Smooth muscle cell (in vitro differentiated cells): ENCODE measurements around the gene SOX5. TPM values are rescaled to one million over a fixed set of nuclear protein-coding genes. Genes with fewer than 3 reads are reported as not detected.

Source experiments
- DNase-seq: peaks from one replicate; lab custom pipeline; 2025; ENCODE audit not compliant: unreplicated experiment; lab: John Stamatoyannopoulos, UW
- H2AFZ ChIP-seq: fragments of 200-600 bp; sonication (generic); 2 replicates; pipeline ENCODE4 v1.6.0; 2016; ENCODE audit warnings: antibody characterized with exemption, low read depth, mild to moderate bottlenecking
- H3F3A ChIP-seq: fragments of 200-600 bp; sonication (generic); 2 replicates; pipeline ENCODE4 v1.6.0; 2017; ENCODE audit warnings: antibody characterized with exemption, low read depth
- H3K27ac ChIP-seq: fragments of 200-600 bp; sonication (generic); 2 replicates; pipeline ENCODE4 v1.5.1; 2016; ENCODE audit warnings: low read depth, mild to moderate bottlenecking
- H3K27me3 ChIP-seq: fragments of 200-600 bp; sonication (generic); 2 replicates; pipeline ENCODE4 v1.6.1; 2016; ENCODE audit warnings: low read depth, mild to moderate bottlenecking
- H3K36me3 ChIP-seq: fragments of 200-600 bp; sonication (generic); 2 replicates; pipeline ENCODE4 v1.5.1; 2016; ENCODE audit warnings: low read depth
- H3K4me1 ChIP-seq: fragments of 200-600 bp; sonication (generic); 2 replicates; pipeline ENCODE4 v1.5.1; 2016; ENCODE audit warnings: low read depth
- H3K4me2 ChIP-seq: fragments of 200-600 bp; sonication (generic); 2 replicates; pipeline ENCODE4 v1.6.0; 2016; ENCODE audit warnings: mild to moderate bottlenecking
- H3K4me3 ChIP-seq: fragments of 200-600 bp; sonication (generic); 2 replicates; pipeline ENCODE4 v1.5.1; 2016; ENCODE audit warnings: mild to moderate bottlenecking
- H3K79me2 ChIP-seq: fragments of 200-600 bp; sonication (generic); 2 replicates; pipeline ENCODE4 v1.6.0; 2016; ENCODE audit warnings: low read depth, mild to moderate bottlenecking
- H3K9ac ChIP-seq: fragments of 200-600 bp; sonication (generic); 2 replicates; pipeline ENCODE4 v1.6.0; 2016; ENCODE audit warnings: low read depth
- H3K9me3 ChIP-seq: fragments of 200-600 bp; sonication (generic); replicated peaks from 2 replicates; pipeline ENCODE4 v1.5.1; 2016; ENCODE audit warnings: low read depth
- H4K20me1 ChIP-seq: fragments of 200-600 bp; sonication (generic); 2 replicates; pipeline ENCODE4 v1.6.0; 2016; ENCODE audit warnings: low read depth
- WGBS: methylation state at CpG from one replicate; pipeline ENCODE4 v1.1.7; 2016; ENCODE audit warnings: low lambda C conversion rate; 5-methylcytosine and 5-hydroxymethylcytosine counted together
- polyA plus RNA-seq: library from polyadenylated mRNA; unstranded; fragments of >200 nt; fragmentation: Nextera tagmentation; extraction: Ambion mirVana; gene quantifications from 2 replicates; pipeline ENCODE4 v1.2.1, GENCODE V29; 2016
- total RNA-seq: library from RNA; depleted of rRNA; stranded (reverse); fragments of >200 nt; gene quantifications from 2 replicates; pipeline ENCODE4 v1.2.3, GENCODE V29; 2014
- TF ChIP-seq, protein P1 (sequence below): fragments of 200-600 bp; sonication (generic); IDR thresholded peaks from 2 replicates; pipeline ENCODE4 v1.5.1; 2017; ENCODE audit warnings: borderline replicate concordance, mild to moderate bottlenecking, antibody characterized with exemption; ENCODE audit not compliant: insufficient read depth, poor library complexity, severe bottlenecking

The SOX5 gene
- total and polyA plus RNA-seq, 2 experiments from 2014 or later: 22.3 to 47.8 TPM

- no peaks in the 10 kb centered on the region for H3F3A ChIP-seq
- peaks cover 4% of the 10 kb centered on the region for H4K20me1 ChIP-seq
- 97% methylated on average over 3 of the region's 3 CpGs for WGBS
- TF ChIP-seq, protein P1, sequence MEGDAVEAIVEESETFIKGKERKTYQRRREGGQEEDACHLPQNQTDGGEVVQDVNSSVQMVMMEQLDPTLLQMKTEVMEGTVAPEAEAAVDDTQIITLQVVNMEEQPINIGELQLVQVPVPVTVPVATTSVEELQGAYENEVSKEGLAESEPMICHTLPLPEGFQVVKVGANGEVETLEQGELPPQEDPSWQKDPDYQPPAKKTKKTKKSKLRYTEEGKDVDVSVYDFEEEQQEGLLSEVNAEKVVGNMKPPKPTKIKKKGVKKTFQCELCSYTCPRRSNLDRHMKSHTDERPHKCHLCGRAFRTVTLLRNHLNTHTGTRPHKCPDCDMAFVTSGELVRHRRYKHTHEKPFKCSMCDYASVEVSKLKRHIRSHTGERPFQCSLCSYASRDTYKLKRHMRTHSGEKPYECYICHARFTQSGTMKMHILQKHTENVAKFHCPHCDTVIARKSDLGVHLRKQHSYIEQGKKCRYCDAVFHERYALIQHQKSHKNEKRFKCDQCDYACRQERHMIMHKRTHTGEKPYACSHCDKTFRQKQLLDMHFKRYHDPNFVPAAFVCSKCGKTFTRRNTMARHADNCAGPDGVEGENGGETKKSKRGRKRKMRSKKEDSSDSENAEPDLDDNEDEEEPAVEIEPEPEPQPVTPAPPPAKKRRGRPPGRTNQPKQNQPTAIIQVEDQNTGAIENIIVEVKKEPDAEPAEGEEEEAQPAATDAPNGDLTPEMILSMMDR: no peak
- no peak overlapping the region for H3K9ac ChIP-seq
- no peaks in the 10 kb centered on the region for H3K27me3 ChIP-seq
- no peak overlapping the region for H3K27ac ChIP-seq
- DNase-seq: no peak
- no peaks in the 10 kb centered on the region for H3K9me3 ChIP-seq
- H3K36me3 ChIP-seq: peaks cover 3% of the 10 kb centered on the region
- no peak overlapping the region for H2AFZ ChIP-seq
- H3K4me1 ChIP-seq: peaks cover 13% of the 10 kb centered on the region
- no peak overlapping the region for H3K4me2 ChIP-seq
- no peak overlapping the region for H3K4me3 ChIP-seq
- no peaks in the 10 kb centered on the region for H3K79me2 ChIP-seq
Observed at GRCh38 chr12:23662966-23663365, 286.5 kb downstream of the SOX5 start.

DNA sequence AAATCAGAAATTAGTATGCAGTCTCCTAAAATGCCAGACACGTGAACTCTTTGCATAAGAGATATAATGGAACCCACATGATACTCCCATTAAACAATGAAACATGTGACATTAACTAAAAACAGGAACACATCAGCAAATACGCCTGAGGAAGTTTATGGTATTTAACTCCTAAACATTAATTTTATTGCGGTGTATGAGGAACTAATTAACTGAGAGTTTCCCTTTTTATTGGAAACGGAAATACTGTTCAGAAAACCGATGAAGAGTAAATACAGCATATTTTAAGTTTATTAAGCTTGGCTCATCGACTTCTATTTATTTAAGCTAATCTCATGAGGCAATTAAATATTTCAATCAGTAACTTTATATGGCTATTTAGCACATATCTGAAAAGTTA lies 290.3 kb downstream of the SOX5 start:
- H3K4me3 ChIP-seq: no peak overlapping the region
- H3K4me1 ChIP-seq: no peaks in the 10 kb centered on the region
- TF ChIP-seq, protein P1: no peak
- H2AFZ ChIP-seq: no peak overlapping the region
- WGBS: 96% methylated on average over 6 of the region's 6 CpGs
- H3K27me3 ChIP-seq: no peaks in the 10 kb centered on the region
- H3K9me3 ChIP-seq: no peaks in the 10 kb centered on the region
- no peak overlapping the region for H3K4me2 ChIP-seq
- peaks cover 3% of the 10 kb centered on the region for H3K36me3 ChIP-seq
- no peak for DNase-seq
- H3K9ac ChIP-seq: no peak overlapping the region
- no peak overlapping the region for H3K27ac ChIP-seq
- no peaks in the 10 kb centered on the region for H3F3A ChIP-seq
- no peaks in the 10 kb centered on the region for H3K79me2 ChIP-seq
- H4K20me1 ChIP-seq: peaks cover 4% of the 10 kb centered on the region

- H3K79me2 ChIP-seq: no peaks in the 10 kb centered on the region
- H3F3A ChIP-seq: no peaks in the 10 kb centered on the region
- 98% methylated on average over 1 of the region's 1 CpG for WGBS
- peaks cover 4% of the 10 kb centered on the region for H4K20me1 ChIP-seq
- H3K4me3 ChIP-seq: no peak overlapping the region
- H3K27me3 ChIP-seq: no peaks in the 10 kb centered on the region
- TF ChIP-seq, protein P1: no peak
- H3K27ac ChIP-seq: no peak overlapping the region
- no peaks in the 10 kb centered on the region for H3K4me1 ChIP-seq
- no peak overlapping the region for H3K9ac ChIP-seq
- H3K36me3 ChIP-seq: peaks cover 3% of the 10 kb centered on the region
- H3K4me2 ChIP-seq: no peak overlapping the region
- H2AFZ ChIP-seq: no peak overlapping the region
- H3K9me3 ChIP-seq: no peaks in the 10 kb centered on the region
- DNase-seq: no peak
Observed at GRCh38 chr12:23657598-23657997, 291.9 kb downstream of the SOX5 start.

- Histone ChIP-seq H3K9me3 (no peaks in the 10 kb centered on the region), H3K4me2 (no peak overlapping the region), H3F3A (no peaks in the 10 kb centered on the region), H2AFZ (no peak overlapping the region), H3K9ac (no peak overlapping the region), H3K4me3 (no peak overlapping the region), H3K27me3 (no peaks in the 10 kb centered on the region), H4K20me1 (peaks cover 2% of the 10 kb centered on the region), H3K4me1 (no peaks in the 10 kb centered on the region), H3K79me2 (no peaks in the 10 kb centered on the region), H3K27ac (no peak overlapping the region), H3K36me3 (peaks cover 3% of the 10 kb centered on the region)
- DNase-seq: no peak
- 71% methylated on average over 1 of the region's 1 CpG for WGBS
- TF ChIP-seq, protein P1: no peak
Observed at GRCh38 chr12:23655884-23656283, 293.6 kb downstream of the SOX5 start.
